ENCODE data around the gene SLCO2A1.

- TF ChIP-seq CTCF (optimal IDR thresholded peaks at IDR 0.05 in 1 of 3, IDR thresholded peaks at IDR 0.05 in 1 of 3, conservative IDR thresholded peaks at IDR 0.05 in 1 of 3; ENCODE audit: extremely low read depth in 1 of 3, insufficient read depth in 2 of 3, low read length in 3 of 3): no peak
- no peak for TF ChIP-seq EZH2 (IDR thresholded peaks at IDR 0.05; ENCODE audit: low read length)
Measured at GRCh38 chr3:133880886-133881455, 148.8 kb downstream of the SLCO2A1 start.

Measured in keratinocyte (primary cell).